Measurements from ENCODE around the gene APOA4.
"Not testable (repeated sequence)": the region's sequence is repeated elsewhere in the genome, so short reads cannot be mapped to it uniquely, and the experiment has no call there.

APOA4 gene

GRCh38 chr11:116829525-116830183 lies 6.5 kb upstream of the APOA4 start, which contains the start of gene APOC3:
Gene APOC3 (plus strand): TSS chr11:116829907. CDS start chr11:116830583, 676 bp downstream.
- peak; percentile 79 for DNase-seq

DNA sequence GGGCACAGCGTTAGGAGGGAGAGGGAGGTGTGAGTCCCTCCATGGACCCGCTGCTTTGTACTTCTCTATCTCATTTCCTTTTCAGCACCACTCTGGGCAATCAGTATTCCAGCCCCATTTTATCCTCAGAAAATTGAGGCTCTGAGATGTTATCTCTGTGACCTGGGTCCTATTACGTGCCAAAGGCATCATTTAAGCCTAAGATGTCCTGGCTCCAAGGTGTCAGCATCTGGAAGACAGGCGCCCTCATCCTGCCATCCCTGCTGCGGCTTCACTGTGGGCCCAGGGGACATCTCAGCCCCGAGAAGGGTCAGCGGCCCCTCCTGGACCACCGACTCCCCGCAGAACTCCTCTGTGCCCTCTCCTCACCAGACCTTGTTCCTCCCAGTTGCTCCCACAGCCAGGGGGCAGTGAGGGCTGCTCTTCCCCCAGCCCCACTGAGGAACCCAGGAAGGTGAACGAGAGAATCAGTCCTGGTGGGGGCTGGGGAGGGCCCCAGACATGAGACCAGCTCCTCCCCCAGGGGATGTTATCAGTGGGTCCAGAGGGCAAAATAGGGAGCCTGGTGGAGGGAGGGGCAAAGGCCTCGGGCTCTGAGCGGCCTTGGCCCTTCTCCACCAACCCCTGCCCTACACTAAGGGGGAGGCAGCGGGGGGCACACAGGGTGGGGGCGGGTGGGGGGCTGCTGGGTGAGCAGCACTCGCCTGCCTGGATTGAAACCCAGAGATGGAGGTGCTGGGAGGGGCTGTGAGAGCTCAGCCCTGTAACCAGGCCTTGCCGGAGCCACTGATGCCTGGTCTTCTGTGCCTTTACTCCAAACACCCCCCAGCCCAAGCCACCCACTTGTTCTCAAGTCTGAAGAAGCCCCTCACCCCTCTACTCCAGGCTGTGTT lies 5.8 kb upstream of the APOA4 start:
- DNase-seq = no peak

GRCh38 chr11:116827461-116827860 lies 4.4 kb upstream of the APOA4 start:
- no peak for DNase-seq

DNA sequence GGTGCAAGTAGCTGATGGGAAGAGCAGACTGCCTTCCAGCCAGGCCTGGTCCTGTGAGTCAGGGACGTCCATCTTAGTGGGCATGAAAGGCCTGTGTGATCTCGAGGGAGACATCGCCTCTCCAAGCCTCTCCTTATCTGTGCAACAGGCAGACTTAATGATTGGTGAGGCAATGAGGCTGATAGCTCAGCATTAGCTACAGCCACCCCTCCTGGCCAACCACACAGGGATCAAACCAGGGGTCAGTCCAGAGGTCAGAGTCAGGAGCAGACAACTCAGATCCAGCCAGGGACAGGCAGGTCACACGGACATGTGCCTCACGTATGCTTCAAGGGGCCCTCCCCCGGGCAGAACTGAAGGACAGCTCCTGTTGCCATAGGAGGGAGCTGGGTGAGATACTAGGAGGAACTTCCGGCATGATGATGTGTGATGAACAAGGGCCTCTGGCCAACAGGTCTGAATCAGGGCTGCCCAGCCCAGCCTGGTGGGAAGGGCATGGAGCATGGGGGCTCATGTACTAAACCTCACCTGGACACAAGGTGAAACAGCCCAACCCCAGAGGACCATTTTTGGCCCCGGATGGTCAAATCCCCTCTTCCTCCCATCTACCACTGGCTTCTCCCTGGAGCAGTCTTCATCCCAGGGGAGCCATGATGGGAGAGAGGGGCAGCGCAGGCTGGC lies 3.8 kb upstream of the APOA4 start:
- DNase-seq = no peak

DNA sequence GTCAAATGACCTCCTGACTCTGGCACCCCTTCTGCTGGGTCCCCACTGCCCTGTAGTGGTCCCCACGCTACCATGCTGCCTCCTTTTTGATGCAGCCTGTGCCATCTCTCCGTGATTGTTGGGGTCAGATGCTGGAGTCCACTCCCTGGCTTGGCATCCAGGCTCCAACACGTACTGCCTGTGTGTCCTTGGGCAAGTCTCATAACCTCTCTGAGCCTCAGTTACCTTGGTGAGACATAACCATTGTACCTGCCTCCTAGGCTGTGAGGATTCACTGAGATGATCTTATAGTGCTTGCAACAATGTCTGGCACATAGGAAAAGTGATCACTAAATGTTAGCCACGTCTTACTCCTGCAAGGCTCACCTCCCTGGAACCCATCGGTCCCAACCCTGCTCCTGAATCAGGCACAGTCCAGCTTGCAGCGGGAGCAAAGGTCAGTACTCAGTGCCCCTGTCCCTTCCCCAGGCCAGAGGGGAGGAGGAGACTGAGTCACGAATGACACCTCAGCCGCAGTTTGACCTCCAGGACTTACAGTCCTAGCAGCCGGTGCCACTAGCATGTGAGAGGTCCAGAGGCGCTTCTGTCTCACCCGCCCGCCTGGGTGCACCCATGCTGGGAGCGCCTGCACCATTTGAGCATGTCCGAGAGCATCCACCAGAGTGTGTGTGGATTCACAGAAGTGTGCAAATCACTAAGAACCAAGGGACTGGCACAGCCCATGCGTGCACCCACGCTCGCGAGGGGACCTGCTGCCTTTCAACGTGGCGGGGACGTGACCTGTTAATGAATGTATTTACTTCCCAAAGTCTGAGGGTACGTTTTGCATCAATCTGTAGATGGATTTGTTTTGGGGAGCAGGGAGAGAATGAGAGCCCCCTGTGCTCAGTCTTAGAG lies 3.0 kb upstream of the APOA4 start:
- DNase-seq = no peak

- DNase-seq = no peak
Observed at GRCh38 chr11:116825434-116825833, 2.3 kb upstream of the APOA4 start.

DNA sequence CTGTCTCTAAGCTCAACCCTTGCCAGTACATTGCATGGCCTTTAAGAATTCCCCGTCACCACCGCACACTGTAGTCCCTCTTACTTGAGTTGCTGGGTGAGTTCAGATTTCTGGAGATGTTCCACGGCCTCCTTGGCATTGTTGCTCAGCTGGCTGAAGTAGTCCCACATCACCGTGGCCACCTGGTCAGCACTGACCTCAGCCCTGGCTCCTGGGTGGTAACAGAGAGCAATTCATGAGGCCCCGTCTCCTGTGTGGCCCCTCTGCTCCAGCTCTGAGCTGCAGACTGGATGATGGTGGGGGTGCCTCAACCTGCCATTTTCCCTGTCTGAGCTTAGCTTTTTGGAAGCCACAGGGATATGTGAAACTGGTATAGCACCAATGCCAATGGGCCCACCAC lies 529 bp downstream of the APOA4 start:
- no peak for DNase-seq

DNA sequence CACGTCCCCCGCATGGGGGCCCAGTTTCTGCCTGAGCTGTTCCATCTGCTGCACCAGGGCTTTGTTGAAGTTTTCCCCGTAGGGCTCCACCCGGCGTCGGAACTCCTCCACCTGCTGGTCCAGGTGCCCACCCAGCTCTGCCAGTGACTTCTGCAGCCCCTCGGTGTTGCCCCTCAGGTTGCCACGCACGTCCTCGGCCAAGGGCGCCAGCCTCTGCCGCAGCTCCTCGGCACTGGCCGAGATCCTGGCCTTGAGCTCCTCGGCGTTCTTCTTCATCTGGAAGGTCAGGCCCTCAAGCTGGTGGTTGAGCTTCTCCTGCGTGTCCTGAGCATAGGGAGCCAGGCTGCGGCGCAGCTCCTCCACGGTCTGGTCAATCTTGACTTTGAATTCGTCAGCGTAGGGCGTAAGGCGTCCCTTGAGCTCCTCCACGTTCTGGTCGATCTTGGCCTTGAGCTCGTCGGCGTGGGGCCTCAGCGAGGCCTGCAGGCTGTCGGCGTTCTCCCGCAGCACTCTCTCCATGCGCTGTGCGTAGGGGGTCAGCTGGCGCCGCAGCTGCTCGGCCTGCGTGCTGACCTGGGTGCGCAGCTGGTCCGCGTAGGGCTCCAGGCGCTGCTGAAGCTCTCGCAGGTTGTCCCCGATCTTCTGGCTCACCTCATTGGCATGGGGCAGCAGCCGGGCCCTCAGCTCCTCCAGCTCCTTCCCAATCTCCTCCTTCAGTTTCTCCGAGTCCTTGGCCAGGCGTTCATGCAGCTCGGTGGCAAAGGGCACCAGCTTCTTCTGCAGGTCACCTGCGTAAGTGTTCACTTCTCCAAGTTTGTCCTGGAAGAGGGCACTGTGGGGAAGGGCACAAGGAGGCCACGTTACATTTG lies 1.8 kb downstream of the APOA4 start:
- DNase-seq = no peak

DNA sequence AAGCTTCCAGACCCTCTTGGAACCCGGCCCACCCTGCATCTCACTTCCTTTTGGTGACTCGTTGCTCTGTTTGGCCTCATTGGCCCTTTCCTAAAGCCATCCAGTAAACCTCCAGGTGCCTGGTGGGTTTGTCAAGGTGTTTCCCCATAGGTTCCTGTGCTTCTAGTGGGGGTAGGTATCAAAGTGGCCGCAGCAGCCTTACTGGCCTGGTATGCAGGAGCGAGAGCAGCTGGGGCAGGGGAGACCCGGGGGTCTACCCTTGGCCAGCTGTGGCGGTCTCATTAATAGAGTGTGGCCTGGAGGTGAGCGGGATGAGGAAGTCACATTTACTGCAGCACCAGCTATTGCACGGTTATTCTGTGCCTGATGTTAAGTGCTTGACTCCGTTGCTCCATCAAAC lies 4.1 kb downstream of the APOA4 start:
- no peak for DNase-seq

GRCh38 chr11:116814502-116814901 lies 8.6 kb downstream of the APOA4 start:
- DNase-seq = no peak

GRCh38 chr11:116813781-116814471 lies 9.2 kb downstream of the APOA4 start:
- no peak for DNase-seq

DNA sequence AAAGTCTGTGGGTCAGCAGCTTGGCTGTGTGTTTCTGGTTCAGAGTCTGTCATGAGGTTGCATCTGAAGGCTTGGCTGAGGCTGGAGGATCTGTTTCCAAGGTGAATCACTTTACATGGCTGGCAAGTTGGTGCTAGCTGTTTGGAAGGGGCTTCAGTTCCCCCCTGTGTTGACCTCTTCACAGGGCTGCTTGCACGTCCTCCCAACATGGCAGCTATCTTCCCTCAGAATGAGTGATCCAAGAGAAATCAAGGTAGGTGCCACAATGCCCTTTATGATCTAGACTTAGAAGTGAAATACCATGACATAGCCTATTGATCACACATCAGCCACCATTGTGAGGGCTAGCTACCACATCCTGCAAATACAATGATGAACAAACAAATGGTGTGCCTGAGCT lies 9.9 kb downstream of the APOA4 start:
- DNase-seq = no peak

- DNase-seq = no peak
Observed at GRCh38 chr11:116812109-116812508, 11.0 kb downstream of the APOA4 start.

DNA sequence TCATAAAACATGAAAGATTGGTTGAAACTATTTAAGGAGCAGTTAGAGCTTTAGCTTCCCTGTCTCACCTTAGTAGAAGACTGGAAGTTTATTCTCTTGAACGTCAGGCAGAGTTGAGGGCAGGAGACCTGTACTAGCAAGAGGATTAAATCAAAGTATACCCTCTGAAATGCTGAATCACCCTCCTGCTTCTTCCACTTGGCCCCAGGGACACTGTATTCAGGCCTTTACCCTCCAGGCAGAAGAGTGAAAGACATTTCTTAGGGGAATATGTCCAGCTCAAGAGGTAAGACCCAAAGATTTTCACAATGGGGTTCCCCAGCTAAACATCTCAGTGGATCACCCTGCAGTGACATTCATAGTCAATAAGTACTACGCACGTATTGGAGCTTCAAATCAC lies 11.9 kb downstream of the APOA4 start:
- no peak for DNase-seq

- no peak for DNase-seq
Observed at GRCh38 chr11:116808262-116809175, 14.6 kb downstream of the APOA4 start.

- no peak for DNase-seq
Observed at GRCh38 chr11:116807601-116808261, 15.4 kb downstream of the APOA4 start.

DNA sequence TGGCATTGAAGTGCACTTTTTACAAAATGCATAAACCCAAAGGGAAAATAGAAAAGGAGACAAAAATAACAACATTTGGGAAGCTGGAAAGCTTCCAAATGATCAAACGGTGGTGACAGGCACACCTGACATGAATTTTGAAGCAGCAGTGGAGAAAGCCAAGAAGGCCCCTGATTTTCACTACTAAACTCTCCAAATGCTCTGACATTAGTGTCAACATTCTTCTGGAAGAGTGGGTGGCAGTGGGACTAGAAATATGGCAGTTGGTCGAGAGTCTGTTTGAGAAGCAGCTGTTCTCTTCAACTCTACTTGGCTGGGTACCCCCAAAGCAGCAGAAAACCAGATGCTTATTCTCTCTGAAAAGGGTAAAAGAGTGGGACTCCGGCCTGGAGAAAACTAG lies 19.1 kb downstream of the APOA4 start:
- DNase-seq = no peak

GRCh38 chr11:116801662-116802061 lies 21.4 kb downstream of the APOA4 start:
- DNase-seq = not testable (repeated sequence)

DNA sequence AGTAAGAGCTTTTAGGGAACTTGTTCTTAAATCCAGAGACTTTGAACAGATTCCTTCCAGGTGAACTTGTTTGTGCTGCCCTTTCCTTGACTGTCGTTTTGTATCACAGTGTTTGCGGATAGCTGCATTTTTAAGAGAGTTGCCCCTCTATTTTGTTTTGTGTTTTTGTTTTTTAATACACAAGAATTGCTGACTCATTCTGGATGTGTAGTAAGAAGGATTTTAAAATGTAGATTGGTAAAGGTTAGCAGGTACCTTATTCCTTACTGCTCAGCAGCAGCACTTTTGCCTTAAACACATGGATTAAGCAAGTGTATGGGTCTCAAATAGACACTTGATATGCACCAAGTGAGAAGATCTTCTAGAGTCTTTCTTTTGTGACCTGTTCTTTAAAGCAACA lies 22.5 kb downstream of the APOA4 start:
- no peak for DNase-seq

Measured in fibroblast of skin of scalp (primary cell).